Stimulated activated CD4-positive, alpha-beta T cell treated with anti-CD3 and anti-CD28 coated beads, Interleukin-4, amount 100 ng/mL, for 4 hours (primary cell): ENCODE measurements around the gene DTNA.

Experiments used
- DNase-seq, 2 experiments: peaks; one replicate each; pipeline ENCODE4 v3.0.0-alpha.2; 2020

The DTNA gene

DNA sequence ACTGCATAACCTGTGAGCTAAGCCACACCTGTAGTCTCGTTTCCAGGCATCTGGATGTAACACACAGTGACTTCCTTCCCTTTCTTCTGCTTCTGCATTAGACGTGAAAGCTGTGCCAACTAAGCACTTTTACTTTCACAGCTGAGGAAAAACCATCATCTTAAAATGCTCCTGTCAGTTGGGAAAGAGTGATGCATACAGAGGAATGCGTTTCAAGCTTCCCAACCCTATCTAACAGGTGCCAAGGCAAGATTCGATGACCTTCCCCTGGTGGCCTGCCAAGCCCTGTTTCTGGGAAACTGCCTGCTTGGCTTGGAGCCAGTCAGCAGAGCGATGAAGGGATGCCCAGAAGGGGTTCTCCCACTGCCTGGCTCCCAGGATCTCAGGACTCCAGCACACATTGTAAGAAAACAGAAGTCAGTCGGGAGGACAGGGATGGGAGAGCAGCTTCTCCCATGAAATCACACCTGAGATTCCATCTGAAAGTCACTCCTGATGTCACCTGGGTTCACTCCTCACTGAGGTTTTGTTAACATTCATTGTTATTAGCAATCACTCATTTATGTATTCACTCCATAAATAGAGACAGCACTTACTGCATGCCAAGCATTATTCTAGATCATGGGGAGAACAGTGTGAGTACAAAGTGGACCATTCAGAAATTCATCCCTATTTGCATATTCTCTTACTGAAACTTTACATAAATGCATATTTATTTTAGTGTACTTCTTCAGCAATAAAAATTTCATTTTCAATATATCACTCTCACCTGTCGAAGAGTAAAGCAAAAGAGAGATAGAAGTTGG is 64.1 kb downstream of the DTNA start:
- DNase-seq: no peak

DNA sequence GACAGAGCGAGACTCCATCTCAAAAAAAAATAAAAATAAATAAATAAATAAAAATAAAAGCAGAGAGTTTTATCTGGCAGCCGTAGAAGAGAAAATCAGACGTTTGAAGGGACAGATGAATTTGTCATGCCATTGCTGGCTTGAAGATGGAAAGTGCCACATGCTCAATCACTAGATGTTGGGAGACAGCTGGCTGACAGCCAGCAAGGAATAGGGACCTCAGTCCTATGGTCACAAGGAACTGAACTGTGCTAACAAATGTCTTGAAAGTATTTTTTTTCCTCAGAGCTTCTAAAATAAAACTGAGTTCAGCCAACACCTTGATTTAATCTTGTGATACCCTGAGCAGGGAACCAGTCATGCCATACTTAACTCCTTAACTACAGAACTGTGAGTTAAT is 65.4 kb downstream of the DTNA start:
- no peak for DNase-seq

DNA sequence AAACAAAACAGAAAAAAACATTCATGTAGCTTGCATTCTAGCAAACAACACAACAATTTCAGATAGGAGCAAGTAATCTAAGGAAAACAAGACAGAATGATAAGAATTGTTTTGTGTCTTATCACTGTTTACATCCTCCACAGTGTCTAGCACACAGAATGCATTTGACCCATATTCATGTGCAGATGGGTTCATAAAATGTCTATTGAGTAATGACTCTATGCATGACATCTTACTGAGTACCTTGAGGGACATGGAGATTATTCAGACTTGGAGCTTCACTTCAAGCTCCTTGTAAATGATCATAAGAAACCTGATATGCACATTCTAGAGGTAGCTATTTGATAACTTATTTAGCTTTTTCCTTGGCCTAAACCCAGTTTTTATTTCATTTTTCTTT is 69.0 kb downstream of the DTNA start:
- no peak for DNase-seq

DNA sequence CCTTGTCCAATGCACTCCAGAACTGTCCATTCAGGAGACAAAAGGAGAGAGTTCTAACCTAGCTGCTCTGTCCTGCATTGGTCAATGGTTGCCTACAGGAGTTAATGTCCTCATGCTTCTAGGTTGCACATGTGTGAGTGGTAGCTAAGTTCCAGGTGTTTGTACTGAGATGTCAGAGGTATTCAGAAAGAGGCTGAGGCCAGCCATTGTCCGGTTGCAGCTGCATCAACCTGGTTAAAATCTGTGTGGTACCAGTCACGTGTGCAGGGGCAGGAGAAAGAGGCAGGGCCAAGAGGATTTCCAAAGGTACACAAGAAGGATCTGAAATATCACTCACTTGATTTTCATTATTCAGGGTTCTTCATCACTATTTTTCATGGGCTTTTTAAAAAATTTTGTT is 70.8 kb downstream of the DTNA start:
- DNase-seq: no peak

DNA sequence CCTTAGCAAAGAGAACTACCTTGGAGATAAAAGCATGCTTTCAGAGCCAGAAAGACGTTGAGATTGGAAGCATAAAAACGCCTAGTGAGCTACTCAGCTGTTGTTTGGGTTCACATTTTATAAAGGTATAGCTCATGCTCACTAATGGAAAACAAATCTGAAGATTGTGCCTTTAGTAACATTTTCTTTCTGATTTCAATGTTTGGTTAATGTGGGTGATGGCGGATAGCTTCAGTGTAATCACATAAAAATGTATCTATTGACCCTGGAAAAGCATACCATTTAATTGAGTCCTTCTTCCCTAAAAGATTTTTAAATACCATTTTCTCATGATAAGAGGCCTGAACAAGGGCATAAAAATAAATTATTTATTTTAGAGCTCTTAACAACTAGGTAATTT is 73.4 kb downstream of the DTNA start:
- DNase-seq: no peak

DNA sequence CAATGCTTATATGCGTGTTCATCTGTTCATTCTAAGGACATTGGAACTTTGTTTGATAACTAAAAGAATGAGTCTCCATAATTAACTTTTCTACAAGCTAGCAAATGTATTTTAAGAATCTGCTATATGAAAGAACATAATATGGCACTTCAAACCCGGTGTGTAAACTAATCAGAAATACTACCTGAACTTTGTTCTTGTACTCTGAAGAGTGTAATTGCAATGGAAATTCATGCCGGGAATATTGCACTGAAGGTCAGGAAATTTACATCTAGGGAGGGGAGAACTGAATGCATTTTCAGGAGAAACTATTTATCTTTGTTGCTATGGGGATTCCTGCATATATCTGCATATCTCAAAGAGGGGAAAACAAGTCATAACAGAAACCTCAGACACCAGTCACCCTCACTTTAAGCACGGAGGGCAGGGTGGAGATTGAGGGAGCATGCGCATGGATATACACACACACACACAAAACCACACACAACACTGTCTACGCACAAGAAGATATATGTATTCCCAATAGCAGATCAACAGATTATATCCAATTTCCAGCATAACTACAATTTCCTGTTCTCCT is 76.2 kb downstream of the DTNA start:
- DNase-seq: no peak

DNA sequence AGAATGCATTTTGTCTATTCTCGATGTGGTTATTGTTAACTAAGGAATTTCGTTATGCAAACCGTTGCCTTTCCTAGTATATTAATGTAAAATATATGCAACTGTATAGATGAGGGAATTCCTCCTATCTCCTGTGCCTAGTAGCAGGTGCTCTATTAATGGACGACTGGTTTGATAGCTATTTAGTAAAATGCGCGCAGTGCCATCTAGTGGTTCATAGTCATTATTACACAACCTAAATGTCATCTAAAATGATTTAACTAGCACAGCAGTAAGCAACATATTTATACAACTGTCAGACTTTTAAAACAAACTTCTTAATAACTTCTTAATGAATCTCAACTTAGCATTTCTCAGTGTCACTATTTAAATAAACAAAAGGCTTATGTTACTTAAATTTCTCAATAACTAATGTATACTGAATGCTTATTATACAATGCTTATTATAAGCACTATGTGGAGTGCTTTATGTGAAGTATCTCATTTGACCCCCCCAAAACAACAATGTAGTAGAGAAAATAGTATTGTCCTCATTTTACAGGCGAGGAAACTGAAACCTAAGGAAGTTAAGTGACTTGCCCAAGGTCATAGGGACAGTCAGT is 77.9 kb downstream of the DTNA start:
- DNase-seq: peak in 1 of 2 experiments; percentile 5

DNA sequence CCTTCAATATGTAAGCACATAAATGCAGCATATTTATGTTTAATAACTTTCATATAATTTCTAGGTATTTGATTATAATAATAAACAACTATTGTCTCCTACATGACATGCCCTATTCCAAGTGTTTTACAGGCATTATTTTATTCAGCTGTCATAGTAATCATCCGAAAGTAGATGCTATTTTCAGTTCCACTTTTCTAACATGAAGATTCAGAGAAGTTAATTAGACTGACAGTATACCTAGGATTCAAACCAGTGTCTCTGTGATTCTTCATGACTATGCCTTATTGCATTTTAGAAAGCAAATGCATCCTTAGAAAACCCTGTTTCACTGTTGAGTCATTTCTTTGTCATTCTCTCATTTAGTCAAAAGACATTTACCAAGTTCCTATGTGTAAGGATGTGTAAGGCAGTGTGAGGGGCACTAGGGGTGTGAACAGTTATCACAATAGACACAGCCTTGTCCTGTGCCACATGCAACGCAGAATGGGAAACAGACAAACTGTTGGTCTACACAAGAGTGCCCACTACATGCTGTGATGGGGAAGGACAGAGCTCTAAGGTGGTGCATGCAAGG is 79.8 kb downstream of the DTNA start:
- DNase-seq: no peak

DNA sequence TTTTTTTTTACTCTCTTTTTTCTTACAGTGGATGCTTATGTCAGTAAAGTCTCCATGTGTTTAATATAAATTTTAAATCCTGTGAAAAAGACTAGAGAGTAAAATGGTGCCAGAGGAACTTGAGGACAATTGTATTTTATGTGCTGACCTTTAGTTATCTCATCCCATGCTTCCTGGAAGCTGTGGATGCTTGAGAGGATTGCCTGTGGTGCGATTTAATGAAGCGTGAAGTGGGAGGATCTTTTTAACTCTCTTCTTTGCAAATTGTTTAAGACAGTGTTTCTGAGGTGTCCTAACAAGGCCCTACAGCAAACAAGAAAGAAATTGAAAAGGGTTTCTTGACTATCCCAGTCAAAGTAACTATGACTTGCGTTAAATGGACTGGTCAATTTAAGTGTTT is 84.2 kb downstream of the DTNA start:
- no peak for DNase-seq

DNA sequence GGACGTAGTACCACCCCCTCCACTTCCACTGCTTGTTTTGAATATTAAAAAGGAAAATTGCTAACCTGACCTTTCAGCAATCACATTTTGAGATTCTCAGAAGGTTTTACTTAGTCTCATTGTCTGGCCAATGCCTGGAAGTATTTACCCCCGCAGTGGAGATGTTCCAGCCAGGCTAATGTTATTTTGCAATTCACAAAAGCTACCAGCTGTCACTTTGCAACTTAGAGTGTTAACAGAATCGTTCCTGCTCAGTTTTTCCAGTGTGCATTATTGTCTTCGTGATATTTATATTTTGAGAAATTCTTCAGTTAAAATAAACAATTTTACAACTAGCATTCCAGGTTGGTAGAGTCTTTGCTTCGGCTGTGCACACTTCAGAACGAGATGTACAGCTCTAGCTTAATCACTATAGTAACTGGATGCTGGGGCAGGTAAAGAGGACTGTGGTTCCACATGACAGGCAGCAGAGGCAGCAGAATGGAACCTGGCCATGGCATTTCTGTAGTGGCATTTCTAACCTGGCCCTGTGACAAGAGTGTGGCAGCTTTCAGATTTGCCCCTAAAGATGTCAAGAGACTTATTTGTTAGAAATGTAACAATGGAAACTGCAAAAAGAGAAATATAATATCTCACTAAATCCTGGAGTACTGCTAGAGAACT is 85.1 kb downstream of the DTNA start:
- DNase-seq: no peak

DNA sequence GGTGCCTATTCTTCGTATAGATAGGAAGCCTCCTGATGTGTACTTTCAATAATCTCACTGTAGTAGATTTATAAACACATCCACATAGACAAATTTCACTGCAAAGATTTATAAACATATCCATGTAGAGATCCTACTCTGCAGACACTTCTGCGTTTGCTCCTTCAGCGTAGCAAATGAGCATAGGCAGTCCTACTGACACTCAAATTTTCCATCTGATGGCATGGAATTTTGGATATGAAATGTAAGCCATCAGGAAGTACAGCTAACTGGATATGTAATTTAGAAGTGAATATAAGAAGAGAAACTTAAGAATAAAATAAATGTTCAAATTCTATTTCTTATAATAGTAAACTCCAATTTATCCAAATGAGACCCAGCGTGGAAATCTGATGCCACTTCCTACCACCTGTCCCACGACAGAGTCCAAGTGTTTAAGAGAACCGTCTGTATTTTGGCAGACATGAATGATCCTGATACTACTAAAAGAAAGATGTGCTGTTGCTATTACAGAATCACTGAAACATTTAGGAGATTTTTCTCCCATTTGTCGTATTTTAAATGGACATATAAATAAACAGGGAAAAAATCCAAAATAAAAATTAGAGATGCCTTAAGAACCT is 86.0 kb downstream of the DTNA start:
- DNase-seq: no peak

DNA sequence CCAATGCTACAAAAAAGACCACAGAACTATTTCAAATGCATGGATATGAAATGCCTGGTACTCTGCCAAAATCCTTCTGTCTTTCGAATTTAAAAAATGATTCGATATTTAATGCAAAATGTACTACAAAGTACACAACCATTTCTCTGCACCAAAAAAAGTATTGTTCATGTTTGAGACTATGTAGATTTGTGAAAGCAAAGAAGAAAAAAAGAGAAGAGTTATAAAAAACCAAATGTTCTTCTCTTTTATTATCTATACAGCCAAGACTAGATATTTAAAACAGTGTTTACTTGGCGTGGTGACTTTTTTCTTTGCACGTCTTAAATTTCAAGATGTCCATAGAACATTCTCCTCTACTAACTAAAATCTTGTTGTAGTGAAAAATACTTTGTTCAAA is 89.2 kb downstream of the DTNA start:
- no peak for DNase-seq

DNA sequence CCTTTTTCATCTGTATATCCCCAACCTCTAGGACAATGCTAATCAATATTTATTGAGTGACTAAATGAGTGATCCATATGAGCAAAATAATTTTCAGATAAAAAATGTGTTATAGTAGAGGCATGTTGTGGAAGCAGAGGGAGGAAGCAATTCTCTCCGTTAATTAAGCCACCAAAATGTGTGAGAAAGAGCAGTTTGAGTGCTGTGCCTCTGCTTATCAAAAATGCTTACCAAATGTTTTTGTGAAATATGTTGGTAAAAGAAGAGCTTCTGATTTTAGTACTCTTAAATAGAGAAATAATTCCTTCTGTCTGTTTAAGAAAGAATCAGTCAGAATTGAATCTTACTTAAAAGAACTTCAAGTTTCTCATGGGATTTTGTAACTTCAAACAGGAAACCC is 90.3 kb downstream of the DTNA start:
- no peak for DNase-seq

DNA sequence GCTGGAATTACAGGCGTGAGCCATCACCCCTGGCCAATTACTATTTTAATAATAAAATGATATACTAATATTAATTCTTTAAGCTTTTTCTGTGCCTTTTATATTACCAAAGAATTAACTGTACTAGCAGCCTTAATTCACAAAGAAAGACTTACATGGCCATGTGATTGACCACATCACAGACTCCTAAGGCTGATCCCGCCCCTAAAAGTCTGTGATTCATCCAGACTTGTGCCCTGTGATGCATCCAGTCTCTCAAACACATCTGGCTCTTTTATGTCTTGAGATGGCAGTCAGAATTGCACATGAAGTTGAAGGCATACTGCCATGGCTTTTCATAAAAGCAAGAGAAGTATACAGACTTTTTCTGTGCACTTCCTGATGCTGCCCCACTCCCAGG is 91.7 kb downstream of the DTNA start:
- DNase-seq: no peak

DNA sequence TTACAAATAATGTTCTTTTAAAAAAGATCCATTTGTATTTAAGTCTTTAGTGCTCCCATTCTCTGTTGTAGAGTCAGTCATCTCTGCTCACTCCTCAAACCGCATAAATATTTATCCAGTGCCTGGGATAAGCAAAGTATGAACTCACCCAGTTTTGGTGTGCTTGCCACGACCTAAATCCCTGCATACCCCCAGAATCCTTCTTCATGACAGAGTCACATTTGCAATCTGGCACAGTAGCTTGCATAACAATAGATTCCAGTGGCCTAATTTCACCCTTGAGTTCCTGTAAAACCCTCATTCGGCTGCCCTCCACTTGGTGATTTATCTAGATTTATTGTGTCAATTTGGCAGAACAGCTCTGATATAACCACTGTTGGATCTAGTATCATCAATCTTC is 92.9 kb downstream of the DTNA start:
- DNase-seq: no peak

DNA sequence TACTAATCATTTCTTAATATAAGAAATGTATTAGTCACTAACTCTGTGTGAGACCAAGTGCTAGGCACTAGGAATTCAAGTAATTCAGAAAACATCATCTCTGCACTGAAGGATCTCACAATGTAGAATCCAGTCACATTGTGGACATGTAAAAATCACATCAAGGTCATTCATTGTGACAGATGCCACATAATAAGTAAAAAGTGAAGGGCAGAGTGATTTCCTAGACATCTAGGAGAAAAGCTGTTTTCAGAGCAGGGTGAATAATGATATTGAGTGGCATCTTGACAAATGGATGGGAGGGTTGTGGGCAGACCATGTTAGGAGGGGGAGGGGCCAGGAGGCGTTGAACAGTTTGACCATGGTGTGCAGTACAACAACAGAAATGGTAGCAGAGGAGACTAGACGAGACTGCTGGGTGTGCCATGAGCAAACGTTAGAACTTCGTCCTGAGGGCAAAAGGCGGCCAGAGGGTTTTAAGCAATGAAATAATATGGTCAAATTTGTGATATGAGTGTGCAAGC is 93.8 kb downstream of the DTNA start:
- DNase-seq: no peak

DNA sequence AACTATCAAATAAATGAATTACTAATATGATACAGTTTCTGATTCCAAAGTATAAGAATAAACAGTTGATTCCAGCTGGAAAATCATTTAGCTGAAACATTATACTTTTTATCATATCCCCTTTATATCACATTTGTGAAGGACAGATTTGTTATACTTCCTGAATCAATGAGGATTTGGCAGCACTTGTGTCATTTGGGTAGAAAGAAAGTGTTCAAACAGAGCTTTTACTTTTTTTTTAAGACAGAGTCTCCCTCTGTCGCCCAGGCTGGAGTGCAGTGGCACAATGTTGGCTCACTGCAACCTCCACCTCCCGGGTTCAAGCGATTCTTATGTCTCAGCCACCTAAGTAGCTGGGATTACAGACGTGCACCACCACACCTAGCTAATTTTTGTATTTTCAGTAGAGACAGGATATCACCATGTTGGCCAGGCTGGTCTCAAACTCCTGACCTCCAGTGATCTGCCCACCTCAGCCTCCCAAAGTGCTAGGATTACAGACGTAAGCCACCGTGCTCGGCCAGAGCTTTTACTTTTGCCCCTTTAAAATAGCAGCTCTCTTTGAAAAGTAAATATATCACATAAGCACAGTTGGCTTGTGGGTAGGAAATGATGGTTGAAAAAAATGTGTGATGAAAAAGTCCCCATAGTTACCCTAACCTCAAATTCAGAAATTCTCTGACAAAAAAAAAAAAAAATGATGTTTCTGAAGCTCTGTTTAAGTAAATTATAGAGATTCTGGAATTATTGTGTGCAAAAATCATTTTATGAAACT is 95.2 kb downstream of the DTNA start:
- DNase-seq: no peak

DNA sequence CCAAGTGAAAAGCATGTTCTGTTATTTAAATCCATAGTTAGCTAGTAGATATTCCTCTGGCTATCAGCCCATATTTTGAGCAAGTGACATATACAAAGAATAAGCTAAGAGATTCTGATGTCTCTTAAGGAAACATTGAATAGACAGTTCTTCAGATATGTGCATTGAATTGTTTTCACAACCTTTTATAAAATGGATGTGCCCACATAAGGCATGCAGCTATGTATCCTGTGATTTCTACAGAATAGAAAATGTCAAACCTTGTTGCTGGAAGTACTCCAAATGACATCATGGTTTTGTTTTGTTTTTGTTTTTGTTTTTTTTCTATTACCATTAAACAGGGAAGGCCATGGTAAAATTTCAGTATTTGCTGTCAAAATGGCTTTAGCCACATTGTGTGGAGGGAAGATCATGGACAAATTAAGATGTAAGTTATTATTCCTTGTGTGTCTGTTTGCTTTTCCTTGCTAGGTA is 95.8 kb downstream of the DTNA start:
- DNase-seq: no peak

DNA sequence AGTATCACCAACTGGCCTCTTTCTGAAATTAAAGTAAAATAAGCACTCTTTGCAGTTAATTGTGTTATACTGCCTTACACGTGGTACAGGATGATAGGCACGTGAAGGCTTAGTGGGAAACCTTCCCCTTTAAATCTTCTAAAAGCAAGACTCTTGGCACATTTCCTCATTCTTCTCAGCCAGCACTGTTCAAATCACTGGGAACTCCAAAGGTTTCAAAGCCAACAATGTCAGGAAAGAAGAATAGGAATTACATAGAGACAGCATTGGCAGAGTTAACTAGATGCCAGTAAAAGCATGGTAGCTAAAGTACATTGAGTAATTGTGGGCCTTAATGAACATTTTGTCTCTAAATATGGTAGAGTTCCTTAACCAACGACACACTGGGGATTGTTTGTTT is 96.4 kb downstream of the DTNA start:
- no peak for DNase-seq

DNA sequence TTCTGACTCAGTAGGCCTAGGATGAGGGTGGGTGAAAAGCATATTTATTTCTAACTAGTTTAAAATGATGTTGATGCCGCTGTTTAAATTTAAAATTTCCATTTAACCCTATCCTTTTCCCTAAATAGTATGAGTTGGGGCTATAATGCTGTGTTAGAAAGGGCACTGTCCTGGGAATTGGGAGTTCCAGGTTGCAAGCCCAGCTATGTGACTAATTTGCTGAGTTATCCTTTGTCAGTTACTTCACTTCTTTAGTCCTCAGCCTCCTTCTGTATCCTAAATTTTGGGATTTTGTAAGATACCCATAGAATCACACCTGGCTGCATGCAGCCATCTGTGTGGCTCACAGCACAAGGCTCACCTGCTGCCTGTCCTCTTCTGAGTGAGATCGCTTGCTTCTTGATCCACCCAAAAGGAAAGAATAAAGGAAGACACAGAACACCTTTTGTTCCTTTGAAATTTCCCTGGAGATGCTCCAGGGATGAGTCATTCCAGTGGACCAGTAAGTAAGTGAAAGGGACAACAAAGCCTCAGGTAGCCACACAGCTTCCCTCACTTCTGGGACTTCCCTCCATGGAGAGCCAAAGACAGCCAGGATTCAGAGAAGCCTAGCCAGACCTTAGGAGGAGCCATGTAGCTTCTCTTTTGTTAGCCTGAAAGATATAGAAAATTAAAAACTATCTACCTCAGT is 97.2 kb downstream of the DTNA start:
- DNase-seq: no peak

DNA sequence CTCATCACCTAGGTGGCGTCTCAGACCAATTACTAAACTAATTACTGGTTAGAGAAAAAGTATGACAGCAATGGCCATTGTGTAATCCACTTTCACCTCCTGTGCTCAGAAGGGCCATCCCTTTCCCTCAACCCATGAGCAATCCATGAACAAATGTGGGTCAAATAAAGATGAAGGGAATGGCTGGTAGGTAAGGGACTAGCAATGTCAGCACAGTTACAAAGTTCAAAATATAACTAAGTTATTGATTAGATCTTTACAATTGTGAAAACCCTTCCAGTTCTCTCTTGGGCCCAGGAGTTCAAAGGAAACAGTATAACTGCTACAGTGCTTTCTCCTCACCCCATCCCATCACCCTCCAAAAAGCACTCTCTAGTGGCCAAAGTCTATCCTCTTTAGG is 98.3 kb downstream of the DTNA start:
- no peak for DNase-seq
